Inflammatory macrophage treated with lipopolysaccharide for 1 hour (primary cell): ENCODE data around the gene GMPR.
"Not testable (repeated sequence)": the region's sequence is repeated elsewhere in the genome, so short reads cannot be mapped to it uniquely, and the experiment has no call there.

Experiments used
- DNase-seq, 2 donors: peaks; one replicate each; pipeline ENCODE4 v3.0.0-alpha.2; 2020 to 2022

The GMPR gene

DNA sequence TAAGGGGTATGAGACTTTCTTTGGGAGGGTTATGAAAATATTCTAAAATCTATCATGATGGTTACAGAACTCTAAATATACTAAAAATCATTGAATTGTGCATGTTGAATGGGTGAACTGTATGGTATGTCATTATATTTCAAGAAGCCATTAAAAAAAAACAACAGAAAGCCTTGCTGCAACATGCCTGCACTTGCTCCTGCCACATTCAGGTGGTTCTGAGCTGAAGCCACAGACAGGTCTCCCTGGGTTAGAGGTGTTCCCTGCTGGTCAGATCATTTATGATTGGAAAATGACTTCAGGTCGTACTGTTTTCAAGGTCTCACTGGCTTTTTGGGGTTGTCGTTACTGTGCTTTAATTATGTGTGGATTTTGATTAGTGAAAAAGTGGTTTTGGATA, 13.3 kb downstream of the GMPR start:
- no peak for DNase-seq

DNA sequence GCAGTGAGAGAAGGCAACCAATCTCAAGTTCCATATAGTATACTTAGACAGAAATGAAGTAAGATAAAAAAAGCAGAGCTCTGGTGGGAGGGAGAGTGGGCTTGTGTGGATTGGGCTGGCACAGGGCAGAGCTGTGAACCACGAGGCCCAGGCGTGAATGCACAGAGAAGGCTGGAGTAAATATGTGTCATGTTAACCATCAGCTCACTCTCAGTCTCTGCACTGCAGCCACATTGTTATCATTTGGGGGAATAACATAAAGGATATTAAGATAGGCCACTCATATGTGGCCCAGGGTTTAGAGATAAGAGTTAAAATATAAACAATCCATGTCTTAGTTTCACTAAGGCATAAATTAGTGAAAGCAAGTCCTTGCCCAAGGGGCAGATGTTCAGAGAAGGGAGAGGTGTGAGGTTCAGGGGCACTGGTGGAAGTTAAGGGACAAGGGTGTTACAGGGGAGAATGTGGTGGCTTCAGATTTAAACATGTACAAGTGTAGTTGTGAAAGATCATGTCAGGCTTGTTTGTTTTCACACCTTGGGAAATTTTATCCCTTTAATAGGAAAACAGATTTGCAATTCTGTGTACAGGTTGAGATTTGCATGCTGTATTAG, 14.4 kb downstream of the GMPR start:
- no peak for DNase-seq

DNA sequence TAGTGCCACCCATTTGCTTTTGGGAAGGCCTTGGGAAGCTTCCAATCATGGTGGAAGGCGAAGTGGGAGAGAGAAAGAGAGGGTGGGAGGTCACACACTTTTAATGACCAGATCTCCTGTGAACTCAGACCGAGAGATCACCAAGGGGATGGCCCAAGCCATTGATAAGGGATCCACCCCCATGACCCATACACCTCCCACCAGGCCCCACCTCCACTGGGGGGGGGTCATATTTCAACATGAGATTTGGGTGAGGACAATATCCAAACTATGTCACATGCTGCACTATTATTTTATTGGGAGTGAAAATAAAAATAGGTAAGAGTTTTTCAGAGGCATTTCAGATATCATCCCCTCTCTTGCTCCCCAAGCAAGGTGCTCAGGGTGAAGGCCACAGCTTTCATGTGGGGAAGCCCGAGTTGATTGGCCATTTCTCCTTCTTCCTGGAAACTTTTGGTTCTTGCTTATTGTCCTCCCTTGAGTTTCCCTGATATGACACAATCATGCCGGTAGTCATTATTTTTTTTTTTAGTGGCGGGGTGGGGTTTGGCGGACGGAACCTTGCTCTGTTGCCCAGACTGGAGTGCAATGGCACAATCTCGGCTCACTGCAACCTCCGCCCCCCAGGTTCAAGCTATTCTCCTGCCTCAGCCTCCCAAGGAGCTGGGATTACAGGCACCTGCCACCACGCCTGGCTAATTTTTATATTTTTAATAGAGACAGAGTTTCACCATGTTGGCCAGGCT, 15.2 kb downstream of the GMPR start:
- no peak for DNase-seq

DNA sequence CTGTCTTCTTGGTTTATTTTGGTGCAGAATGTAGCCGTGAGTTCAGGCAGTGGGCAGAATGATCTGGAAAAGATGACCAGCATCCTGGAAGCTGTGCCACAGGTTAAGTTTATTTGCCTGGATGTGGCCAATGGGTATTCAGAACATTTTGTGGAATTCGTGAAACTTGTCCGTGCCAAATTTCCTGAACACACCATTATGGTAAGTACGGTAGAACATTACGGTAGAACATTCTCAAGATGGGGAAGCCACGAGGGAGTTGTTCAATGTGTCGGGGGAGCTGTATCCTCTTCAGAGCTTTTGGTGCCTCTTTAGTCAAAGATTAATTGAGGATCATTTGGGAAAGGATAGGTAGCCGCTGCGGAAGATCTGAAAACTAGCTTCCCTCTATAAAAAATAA, 16.1 kb downstream of the GMPR start:
- DNase-seq, result no peak

DNA sequence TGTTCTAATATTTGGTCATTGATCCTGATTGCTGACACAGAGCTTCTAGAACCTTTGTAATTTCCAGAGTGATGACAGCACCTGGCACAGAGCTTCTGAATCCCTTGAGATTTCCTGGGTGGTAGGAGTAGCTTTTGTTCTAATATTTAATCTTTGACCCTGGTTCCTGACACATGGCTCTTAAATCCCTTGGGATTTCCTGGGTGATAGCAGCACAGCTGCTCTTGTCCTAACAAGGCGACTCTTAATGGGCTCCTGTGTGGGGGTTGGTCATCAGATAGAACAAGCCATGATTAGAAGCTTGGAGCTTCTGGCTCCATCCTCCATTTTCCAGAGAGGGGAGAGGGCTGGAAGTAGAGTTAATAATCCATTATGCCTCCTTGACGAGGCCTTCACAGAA, 18.4 kb downstream of the GMPR start:
- no peak for DNase-seq

DNA sequence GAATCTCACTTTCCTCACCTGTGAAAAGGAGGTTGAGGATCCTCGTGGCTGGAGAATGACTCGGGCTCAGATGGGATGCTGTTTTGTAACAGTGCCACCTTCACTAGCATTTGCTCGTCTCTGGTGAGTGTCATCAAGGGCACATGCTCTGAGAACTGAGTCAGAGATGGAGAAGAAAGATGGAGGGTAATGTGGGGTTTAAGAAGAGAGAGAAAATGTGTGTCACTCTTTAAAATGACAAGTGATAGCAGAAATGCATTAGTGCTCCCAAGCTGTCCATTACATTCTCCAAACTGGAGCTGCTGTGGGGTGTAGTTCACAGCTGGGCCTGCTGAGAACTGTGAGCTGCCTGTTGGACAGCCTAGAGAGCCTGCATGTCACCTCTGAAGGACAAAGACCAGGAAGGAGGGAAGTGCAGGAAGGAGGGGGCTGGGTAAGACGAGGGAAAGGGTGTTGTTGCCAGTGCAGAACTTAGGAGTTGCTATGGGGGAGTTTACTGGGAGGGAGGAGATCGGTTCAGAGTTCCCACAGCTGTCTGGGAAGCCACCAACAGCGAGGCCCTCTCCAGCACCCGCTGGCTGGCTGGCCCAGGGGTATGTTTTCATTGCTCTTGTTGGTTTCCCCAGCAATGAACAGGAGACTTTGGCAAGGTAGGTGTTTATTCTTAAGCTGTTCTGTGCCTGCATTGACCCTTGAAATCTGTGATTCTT, 19.8 kb downstream of the GMPR start:
- no peak for DNase-seq

DNA sequence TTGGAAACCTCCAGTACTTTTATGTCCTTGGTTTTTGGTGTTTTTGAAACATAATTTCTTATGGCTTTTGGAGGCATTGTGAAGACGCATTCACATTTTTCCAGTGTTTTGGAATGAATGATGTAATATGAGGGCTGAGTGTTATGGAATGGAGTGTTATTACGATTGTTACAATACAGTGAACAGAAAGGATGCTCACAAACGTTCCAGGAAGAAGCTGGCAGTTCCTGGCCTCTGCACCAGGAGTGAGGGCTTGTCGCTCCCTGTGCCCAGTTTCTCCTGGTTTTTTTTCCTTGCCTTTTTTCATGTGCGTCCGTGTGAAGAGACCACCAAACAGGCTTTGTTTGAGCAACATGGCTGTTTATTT, 20.3 kb downstream of the GMPR start:
- no peak for DNase-seq

DNA sequence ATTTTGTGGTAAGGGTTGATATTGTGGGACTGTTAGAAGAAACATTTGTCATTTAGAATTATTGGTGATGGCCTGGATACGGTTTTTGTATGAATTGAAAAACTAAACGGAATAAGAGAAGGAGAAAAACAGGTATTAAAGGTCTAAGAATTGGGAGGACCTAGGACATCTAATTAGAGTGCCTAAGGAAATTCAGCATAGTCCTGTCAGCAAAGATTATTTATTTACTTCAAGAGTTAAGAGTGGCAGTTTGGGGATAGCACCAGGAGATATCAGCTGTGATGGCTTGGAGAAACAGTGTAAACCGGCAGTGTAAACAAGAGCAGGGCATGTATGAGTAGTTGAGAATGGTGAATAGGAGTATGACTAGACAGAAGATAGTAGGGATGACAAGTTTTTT, 21.2 kb downstream of the GMPR start:
- not testable (repeated sequence) for DNase-seq

DNA sequence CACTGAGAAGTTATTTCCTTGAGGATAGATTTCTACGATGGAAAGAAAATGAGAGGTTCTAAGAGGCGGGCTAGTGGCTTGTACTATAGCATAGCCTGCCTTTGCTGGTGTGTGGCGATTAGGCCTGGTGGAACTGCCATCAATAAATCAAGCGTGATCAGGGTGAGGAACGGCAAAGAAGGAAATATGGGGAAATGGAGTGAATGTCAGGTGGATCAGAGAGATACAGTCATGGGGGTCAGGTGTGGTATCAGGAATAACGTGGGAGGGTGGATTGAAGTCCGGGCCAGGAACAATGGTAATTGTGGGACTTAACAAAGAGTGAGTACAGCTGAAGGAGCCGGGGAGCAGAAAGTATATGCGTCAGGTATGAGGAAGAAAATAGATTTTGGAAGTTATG, 22.2 kb downstream of the GMPR start:
- DNase-seq, result not testable (repeated sequence)

DNA sequence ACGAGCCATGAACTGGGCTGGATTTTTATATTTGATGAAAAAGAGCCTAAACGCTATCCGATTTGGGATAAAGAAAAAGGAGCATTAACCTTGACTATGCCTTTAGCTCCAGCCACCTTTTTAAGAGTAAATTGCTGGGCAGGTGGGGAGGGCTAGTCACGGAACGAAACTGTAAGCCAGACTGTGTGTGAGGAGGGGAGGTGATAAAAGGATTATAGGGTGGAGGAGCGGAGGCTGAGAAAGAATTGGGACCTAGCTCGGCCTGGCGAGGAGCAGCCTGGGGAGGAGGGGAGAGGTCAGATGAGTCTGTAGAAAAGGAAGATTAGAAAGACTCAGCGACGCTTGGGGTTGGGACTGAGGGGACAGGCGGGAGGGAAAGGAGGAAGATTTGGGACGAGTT, 24.4 kb downstream of the GMPR start:
- DNase-seq, result not testable (repeated sequence)

DNA sequence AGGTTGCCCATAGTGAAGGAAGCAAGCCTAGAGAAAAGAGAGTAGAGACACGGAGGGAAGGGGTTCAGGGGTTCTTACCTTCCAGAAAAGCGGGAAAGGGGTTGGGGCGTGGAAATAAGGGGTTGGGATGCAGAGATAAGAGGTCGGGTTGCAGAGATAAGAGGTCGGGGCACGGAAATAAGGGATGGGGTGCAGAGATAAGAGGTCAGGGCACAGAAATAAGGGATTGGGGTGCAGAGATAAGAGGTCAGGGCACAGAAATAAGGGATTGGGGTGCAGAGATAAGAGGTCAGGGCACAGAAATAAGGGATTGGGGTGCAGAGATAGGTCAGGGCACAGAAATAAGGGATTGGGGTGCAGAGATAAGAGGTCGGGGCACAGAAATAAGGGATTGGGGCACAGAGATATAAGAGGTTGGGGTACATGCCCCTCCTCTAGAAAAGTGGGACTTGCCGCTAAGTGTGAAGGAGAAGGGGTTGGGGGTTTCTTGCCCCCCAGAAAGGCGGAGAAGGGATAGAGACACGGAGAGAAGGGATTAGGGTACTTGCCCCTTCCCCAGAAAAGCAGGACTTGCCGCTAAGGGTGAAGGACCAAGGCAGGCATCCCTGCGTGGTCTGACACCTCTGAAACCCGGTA, 25.2 kb downstream of the GMPR start:
- not testable (repeated sequence) for DNase-seq

DNA sequence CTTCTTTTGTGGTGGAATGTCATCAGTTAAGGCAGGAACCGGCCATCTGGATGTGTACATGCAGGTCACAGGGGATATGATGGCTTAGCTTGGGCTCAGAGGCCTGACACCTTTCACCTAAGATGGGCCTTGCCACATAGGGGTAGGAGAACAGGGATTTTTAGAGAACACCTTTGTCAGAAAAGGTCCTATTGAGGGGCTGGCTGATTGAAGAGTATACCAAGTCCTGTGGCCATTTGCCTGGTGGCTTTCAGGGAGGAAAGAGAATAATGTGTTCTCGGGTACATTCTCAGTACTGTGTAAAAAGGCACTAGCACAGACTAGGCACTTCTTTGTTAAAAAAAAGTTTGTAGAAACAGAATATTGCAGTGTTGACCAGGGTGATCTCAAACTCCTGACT, 26.4 kb downstream of the GMPR start:
- DNase-seq, result no peak

DNA sequence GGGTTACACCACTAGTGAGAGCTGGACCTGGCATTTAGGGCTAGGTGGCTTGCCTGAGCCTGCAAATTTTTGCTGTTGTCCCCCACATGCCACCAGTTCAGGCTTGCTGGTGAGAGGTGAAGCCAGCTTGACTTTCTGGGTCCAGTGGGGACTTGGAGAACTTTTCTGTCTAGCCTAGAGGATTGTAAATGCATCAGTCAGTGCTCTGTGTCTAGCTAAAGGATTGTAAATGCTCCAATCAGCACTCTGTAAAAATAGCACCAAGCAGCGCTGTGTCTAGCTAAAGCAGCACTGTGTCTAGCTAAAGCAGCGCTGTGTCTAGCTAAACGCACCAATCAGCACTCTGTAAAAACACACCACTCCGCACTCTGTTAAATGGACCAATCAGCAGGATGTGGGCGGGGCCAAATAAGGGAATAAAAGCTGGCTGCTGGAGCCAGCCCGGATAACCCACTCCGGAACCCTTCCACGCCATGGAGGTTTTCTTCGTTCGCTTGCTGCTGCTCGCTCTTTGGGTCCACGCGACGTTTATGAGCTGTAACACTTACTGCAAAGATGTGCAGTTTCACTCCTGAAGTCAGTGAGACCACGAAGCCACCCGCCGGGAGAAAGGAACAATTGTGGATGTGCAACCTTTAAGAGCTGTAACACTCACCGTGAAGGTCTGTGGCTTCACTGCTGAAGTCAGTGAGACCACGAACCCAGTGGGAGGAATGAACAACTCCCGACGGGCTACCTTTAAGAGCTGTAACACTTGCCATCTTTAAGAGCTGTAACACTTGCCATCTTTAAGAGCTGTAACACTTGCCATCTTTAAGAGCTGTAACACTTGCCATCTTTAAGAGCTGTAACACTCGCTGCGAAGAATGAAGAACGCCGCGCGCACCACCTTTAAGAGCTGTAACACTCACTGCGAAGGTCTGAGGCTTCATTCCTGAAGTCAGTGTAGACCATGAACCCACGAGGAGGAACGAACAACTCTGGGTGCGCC, 27.3 kb downstream of the GMPR start:
- DNase-seq, result no peak

DNA sequence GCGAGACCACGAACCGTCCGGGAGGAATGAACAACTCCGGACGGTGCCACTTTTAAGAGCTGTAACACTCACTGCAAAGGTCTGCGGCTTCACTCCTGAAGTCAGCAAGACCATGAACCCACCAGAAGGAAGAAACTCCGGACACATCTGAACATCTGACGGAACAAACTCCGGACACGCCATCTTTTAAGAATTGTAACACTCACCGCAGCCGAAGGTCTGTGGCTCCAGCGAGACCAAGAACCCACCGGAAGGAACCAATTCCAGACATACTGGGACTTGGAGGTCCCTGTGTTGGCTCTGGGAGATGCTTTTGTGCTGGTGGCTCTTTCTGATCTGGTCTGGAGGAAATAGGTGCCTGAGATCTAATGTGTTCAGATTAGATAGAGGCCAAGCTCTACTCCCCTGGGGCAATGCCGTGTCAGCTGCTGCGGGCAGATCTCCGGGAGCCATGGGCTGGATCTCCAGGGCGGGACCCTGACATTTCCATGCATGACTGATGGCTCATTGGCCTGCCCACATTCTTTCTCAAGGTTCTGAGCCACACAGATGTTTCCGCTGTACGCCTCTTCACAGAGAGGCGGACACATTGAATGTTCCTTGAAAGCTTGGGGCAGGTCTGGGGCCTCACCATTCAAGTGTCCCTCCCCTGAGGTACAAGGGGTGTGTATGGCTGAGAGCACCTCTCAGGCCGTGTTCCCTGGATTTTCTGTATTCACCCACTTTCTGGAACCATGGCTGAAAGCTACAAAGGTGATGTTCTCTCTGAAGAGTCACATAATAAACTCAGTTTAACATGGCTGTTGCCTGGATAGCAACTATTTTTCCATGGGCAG, 29.3 kb downstream of the GMPR start:
- DNase-seq, result no peak

DNA sequence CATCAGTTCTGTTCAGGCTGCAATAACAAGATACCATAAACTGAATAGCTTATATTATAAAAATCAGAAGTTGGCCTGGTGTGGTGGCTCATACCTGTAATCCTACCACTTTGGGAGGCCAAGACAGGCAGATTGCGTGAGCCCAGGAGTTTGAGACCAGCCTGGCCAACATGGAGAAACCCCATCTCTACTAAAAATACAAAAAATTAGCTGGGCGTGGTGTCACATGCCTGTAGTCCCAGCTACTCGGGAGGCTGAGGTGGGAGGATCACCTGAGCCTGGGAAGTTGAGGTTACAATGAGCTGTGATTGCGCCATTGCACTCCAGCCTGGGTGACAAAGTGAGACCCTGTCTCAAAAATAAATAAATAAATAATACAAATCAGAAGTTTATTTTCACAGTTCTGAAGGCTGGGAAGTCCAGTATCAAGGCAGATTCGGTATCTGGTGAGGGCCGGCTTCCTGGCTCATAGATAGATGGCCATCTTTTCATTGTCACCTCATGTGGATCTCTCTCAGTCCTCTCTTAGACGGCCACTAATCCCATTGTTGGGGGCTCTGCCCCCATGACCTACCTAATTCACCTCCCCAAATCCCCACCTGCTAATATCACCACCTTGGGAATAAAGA, 31.2 kb downstream of the GMPR start:
- DNase-seq, result not testable (repeated sequence)

DNA sequence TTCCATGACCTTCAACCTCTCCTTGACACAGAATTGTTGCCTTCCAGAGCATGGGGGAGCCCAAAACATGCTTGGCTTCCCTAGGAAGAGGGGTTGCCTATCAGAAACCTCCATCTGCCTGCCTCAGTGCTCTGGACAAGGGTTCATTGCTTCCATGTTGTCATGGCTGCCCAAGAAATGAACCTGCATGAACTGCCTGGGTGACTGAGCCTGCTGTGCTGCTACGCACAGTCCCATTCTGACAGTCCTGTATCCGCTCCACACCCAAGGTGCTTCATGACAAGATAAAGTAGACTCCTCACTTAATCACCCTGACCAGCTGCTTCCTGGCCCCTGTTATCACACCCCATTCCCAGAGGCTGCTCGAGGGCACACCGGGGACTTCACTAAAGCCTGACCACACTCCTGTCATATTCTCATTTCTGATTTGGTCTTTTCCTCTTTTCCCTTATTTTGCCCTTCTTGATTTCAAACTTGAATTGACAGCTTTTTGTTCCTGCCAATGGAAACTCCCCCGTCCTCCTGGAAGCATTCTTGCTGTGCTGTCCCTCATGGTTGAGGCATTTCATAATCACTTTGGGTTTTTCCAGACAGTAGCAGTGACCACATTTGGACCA, 31.9 kb downstream of the GMPR start:
- peak in 1 of 2 donors; percentile 12 for DNase-seq

DNA sequence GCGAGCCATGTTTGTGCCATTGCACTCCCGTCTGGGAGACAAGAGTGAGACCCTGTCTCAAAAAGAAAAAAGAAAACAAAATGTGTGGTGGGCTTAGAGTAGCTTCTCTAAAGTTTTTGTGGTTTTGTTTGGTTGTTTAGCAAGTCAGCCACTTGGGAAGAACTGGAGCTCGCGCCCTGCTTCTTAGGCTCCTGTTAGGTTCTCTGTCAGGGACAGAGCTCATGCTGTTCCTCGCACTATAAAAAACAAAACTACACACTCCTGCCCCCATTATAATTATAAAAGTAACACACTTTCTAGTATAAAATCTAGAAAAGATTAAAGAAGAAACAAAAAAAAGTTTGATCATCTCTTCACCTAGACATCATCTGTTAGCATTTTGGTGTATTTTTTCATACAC, 33.0 kb downstream of the GMPR start:
- DNase-seq, result no peak

DNA sequence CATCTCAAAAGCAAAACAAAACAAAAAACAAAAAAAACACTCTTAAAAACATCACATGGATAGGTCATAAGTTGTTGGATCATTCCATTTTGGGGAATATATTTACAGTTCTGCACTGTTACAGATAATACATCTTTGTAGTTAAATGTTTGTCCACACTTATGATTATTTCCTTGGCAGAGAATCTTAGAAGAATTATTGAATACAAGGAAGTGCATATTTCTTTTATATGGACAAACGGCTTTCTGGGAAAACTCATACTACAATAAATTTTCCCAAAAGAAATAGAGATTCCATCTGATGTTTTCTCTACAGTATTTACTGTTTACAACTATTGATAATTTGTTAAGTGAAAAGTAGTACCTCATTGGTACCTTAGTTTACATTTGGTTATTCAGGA, 33.8 kb downstream of the GMPR start:
- no peak for DNase-seq

DNA sequence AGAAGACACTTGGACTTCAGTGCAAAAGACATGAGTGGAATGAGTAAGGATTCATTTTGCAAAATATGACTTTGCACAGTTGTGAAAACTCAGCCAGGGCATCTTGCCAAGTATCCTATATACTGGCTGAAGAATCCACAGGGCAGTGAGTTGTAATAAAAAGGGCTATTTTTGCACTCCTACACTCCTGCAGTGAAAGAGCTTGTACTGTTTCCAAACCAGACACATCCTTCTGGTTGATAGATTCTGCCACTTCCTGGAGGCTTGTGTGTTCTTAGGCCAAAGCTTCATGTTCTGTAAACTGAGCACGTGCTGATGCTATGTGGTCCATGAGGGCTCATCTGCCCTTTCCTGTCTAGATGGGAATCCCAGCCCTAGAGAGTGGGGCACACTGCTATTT, 34.9 kb downstream of the GMPR start:
- no peak for DNase-seq

DNA sequence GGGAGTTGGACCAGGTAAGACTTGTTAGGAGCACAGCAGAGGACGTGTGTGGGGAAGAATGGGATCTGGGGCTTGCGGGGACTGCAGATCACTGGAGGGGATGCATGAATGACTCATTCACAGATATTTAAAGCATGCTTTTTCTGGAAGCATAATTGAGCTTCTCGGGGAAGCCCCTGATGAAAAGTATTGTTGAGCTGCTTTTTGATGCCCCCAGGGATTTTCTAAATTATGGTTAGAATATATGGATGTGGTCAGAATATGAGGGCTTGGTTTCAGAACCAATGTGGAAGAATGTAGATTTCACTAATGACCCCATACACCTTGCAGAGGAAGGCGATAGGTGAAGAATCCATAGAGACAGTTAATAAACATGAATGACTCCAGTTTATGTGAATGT, 36.1 kb downstream of the GMPR start:
- no peak for DNase-seq
